Measurements from ENCODE around the gene GAP43. TPM values are rescaled to one million over a fixed set of nuclear protein-coding genes. Genes with fewer than 3 reads are reported as not detected.
A peak's percentile ranks its signal among the peaks of the same experiment; 100 is the strongest.

The GAP43 gene
- total RNA-seq, 1 donor from 2014 or later = 5.7 TPM

DNA sequence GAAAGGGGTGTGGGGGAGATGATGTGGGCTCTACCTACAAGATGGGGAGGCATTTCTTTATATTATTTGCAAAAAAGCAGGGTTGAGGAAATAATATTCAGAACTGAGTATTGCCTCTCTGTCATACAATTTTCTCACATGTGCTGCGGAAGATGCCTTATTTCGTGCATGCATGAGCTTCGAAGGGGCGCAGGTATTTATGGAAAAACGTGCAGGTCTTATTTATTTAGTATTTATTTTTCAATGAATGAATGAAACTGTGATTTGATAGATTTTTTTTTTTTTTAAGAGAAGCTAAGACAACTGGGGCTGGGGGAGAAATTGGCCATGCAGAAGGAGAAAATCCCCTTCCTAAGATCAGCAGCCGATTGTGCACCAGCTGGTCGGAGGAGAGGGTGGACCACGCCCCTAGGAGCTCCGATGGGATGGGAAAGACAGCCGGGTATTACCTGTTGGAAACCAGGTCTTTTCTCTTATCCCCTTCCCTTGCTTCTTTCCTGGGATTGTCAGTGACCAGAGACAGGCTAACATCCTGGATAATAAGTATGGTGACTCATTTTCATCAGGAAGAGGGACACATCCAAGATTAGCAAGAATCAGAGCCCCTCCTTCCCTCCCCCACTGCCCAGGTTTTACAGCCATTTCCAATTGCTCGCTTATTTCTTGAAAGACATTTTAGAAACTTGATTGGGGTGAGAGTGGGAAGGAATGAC lies 875 bp downstream of the GAP43 start:
- Mint-ChIP-seq H3K9me3 (no peaks in the 10 kb centered on the region), H3K27me3 (ENCODE audit: low read depth) (peaks cover 51% of the 10 kb centered on the region), H3K4me3 (peak overlapping the region; percentile 66), H3K27ac (no peak overlapping the region), H3K36me3 (no peaks in the 10 kb centered on the region), H3K4me1 (peaks cover 18% of the 10 kb centered on the region)
- DNase-seq (ENCODE audit: low spot score in 2 of 2, unreplicated experiment in 2 of 2) = no peak
- TF ChIP-seq, protein P1, sequence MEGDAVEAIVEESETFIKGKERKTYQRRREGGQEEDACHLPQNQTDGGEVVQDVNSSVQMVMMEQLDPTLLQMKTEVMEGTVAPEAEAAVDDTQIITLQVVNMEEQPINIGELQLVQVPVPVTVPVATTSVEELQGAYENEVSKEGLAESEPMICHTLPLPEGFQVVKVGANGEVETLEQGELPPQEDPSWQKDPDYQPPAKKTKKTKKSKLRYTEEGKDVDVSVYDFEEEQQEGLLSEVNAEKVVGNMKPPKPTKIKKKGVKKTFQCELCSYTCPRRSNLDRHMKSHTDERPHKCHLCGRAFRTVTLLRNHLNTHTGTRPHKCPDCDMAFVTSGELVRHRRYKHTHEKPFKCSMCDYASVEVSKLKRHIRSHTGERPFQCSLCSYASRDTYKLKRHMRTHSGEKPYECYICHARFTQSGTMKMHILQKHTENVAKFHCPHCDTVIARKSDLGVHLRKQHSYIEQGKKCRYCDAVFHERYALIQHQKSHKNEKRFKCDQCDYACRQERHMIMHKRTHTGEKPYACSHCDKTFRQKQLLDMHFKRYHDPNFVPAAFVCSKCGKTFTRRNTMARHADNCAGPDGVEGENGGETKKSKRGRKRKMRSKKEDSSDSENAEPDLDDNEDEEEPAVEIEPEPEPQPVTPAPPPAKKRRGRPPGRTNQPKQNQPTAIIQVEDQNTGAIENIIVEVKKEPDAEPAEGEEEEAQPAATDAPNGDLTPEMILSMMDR (IDR thresholded peaks at IDR 0.05; ENCODE audit: unreplicated experiment) = no peak

- H3K4me3 Mint-ChIP-seq = peak overlapping the region; percentile 66
- TF ChIP-seq, protein P1 (IDR thresholded peaks at IDR 0.05; ENCODE audit: unreplicated experiment) = no peak
- no peaks in the 10 kb centered on the region for H3K36me3 Mint-ChIP-seq
- peaks cover 18% of the 10 kb centered on the region for H3K4me1 Mint-ChIP-seq
- no peak for DNase-seq (ENCODE audit: low spot score in 2 of 2, unreplicated experiment in 2 of 2)
- no peak overlapping the region for H3K27ac Mint-ChIP-seq
- H3K27me3 Mint-ChIP-seq (ENCODE audit: low read depth) = peaks cover 51% of the 10 kb centered on the region
- no peaks in the 10 kb centered on the region for H3K9me3 Mint-ChIP-seq
Measured at GRCh38 chr3:115624901-115625300, 1.6 kb downstream of the GAP43 start.

DNA sequence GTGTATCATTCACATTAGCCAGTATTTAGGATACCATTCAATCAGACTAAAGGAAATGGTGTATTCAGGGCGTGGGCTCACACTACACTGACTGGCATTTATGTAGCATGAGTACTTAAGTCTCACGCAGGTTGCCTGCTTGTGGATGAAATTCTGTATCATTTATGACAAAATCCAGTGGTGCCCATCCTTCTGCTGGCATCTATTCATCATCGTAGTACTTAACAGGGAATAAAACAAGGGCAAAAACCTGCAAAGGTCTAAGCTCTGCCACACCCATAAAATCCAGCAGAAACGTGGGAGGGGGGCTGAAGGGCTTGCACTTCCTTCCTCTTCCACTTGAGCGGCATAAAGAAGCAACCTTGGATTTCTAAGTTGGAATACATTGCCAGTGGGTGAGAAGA lies 2.7 kb downstream of the GAP43 start:
- Mint-ChIP-seq H3K4me3 (no peak overlapping the region), H3K27me3 (ENCODE audit: low read depth) (peaks cover 51% of the 10 kb centered on the region), H3K27ac (no peak overlapping the region), H3K4me1 (peaks cover 18% of the 10 kb centered on the region), H3K9me3 (no peaks in the 10 kb centered on the region), H3K36me3 (no peaks in the 10 kb centered on the region)
- DNase-seq (ENCODE audit: low spot score in 2 of 2, unreplicated experiment in 2 of 2) = no peak
- TF ChIP-seq, protein P1 (IDR thresholded peaks at IDR 0.05; ENCODE audit: unreplicated experiment) = no peak

DNA sequence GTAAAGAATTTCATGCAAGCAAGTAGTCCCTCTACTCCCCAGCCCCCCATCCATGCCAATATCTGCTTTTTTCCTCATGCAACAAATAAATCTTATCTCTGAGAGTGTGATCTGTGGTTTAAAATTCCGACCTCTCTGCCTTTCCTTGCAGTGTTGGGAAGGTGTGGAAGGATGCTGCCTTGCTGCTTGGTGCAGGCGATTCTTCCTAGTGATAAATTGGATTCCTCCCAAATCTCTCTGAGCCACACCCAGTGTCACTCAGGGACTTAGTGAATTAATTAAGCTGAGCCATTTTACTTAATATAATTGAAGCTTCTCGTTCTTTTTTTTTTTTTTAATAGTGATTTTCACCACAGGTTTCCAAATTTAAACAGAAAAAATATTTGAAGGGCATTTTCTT lies 3.4 kb downstream of the GAP43 start:
- Mint-ChIP-seq H3K4me3 (no peak overlapping the region), H3K4me1 (peaks cover 18% of the 10 kb centered on the region), H3K27me3 (ENCODE audit: low read depth) (peaks cover 50% of the 10 kb centered on the region), H3K36me3 (no peaks in the 10 kb centered on the region), H3K27ac (no peak overlapping the region), H3K9me3 (no peaks in the 10 kb centered on the region)
- TF ChIP-seq, protein P1 (IDR thresholded peaks at IDR 0.05; ENCODE audit: unreplicated experiment) = no peak
- no peak for DNase-seq (ENCODE audit: low spot score in 2 of 2, unreplicated experiment in 2 of 2)

- TF ChIP-seq, protein P1 (IDR thresholded peaks at IDR 0.05; ENCODE audit: unreplicated experiment) = no peak
- DNase-seq (ENCODE audit: low spot score in 2 of 2, unreplicated experiment in 2 of 2) = no peak
- H3K4me3 Mint-ChIP-seq = no peak overlapping the region
- no peak overlapping the region for H3K27ac Mint-ChIP-seq
- H3K9me3 Mint-ChIP-seq = no peaks in the 10 kb centered on the region
- H3K4me1 Mint-ChIP-seq = peaks cover 18% of the 10 kb centered on the region
- H3K36me3 Mint-ChIP-seq = no peaks in the 10 kb centered on the region
- peaks cover 47% of the 10 kb centered on the region for H3K27me3 Mint-ChIP-seq (ENCODE audit: low read depth)
Measured at GRCh38 chr3:115627180-115628074, 4.1 kb downstream of the GAP43 start.
